Melanocyte of skin (primary cell): ENCODE results near the gene MSH3. TPM values are rescaled to one million over a fixed set of nuclear protein-coding genes. Genes with fewer than 3 reads are reported as not detected.

ENCODE experiments used
- small RNA-seq, 2 donors: library from RNA; depleted of rRNA; stranded (forward); fragments of <200 nt; gene quantifications; one replicate each; pipeline ENCODE3, GENCODE V24; 2012
- total RNA-seq, 2 donors: library from RNA; depleted of rRNA; stranded (reverse); fragments of >200 nt; gene quantifications; 2 replicates each; pipeline ENCODE4 v1.2.3, GENCODE V29; 2012

MSH3 gene
- total RNA-seq, result 10 to 100 TPM; 12.7 to 13.4 TPM

DNA sequence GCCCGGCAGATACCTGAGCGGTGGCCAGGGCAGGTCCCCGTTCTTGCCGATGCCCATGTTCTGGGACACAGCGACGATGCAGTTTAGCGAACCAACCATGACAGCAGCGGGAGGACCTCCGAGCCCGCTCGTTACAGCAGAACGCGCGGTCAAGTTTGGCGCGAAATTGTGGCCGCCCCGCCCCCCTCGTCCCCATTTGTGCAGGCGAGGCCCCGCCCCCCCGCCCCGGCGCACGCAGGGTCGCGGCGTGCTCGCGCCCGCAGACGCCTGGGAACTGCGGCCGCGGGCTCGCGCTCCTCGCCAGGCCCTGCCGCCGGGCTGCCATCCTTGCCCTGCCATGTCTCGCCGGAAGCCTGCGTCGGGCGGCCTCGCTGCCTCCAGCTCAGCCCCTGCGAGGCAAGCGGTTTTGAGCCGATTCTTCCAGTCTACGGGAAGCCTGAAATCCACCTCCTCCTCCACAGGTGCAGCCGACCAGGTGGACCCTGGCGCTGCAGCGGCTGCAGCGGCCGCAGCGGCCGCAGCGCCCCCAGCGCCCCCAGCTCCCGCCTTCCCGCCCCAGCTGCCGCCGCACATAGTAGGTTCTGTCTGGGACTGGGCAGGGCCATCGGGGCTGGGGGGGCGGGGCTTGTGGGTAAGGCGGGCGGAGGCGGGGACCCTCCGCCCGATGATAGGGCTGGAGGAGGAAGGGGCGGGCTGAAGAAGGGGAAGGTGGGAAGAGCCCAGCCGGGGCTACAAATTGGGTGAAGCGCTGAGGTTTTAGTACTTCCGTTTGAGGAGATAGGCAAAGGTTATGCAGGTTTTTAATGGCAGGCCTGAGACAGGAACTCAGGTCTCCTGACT, at the start of gene MSH3, which contains the start of gene DHFR:
Gene MSH3, plus strand, starts transcription at position 262 of the 840 bp plus-strand sequence. Its CDS starts 76 bp downstream, at position 338.
Gene DHFR, minus strand, starts transcription at position 593 of the 840 bp plus-strand sequence. Its CDS starts 494 bp downstream, at position 99.

Small RNAs within 50 kb of the gene (small RNA-seq; reads per million reads assigned to genes)
- gene MTRNR2L2, result 0.12 to 0.30 reads per million in 2 donors

Other genes starting within 250 kb of the MSH3 start
- 100 to 1,000 TPM; 212 to 270 TPM for gene ZFYVE16, start 246.6 kb upstream of the MSH3 start, total RNA-seq
- gene FAM151B, start 166.6 kb upstream of the MSH3 start, total RNA-seq, result 1 to 10 TPM; 5.2 to 7.0 TPM
- gene ANKRD34B, start 84.4 kb upstream of the MSH3 start, total RNA-seq, result not detected
- 10 to 100 TPM; 22.0 to 45.3 TPM for gene DHFR, start 331 bp downstream of the MSH3 start, total RNA-seq